Measurements from ENCODE around the gene RBM20.

Gene RBM20

GRCh38 chr10:110857265-110858171 lies 213.4 kb downstream of the RBM20 start:
- no peak for TF ChIP-seq CTCF (IDR thresholded peaks at IDR 0.05; ENCODE audit: low read depth, low read length)
- no peaks in the 10 kb centered on the region for H3K9me3 ChIP-seq (ENCODE audit: severe bottlenecking)
- H3K4me3 ChIP-seq (ENCODE audit: low read depth, low read length) = no peak overlapping the region
- no peak overlapping the region for H3K27ac ChIP-seq
- DNase-seq = no peak
- H3K36me3 ChIP-seq = no peaks in the 10 kb centered on the region
- no peaks in the 10 kb centered on the region for H3K27me3 ChIP-seq (ENCODE audit: insufficient read depth, low read depth, severe bottlenecking)

GRCh38 chr10:110858297-110858934 lies 214.3 kb downstream of the RBM20 start:
- TF ChIP-seq CTCF (IDR thresholded peaks at IDR 0.05; ENCODE audit: low read depth, low read length) = no peak
- no peak overlapping the region for H3K4me3 ChIP-seq (ENCODE audit: low read depth, low read length)
- H3K27me3 ChIP-seq (ENCODE audit: insufficient read depth, low read depth, severe bottlenecking) = no peaks in the 10 kb centered on the region
- H3K9me3 ChIP-seq (ENCODE audit: severe bottlenecking) = no peaks in the 10 kb centered on the region
- H3K36me3 ChIP-seq = no peaks in the 10 kb centered on the region
- DNase-seq = no peak
- no peak overlapping the region for H3K27ac ChIP-seq

GRCh38 chr10:110859206-110859972 lies 215.3 kb downstream of the RBM20 start:
- DNase-seq = no peak
- H3K27ac ChIP-seq = no peak overlapping the region
- H3K36me3 ChIP-seq = no peaks in the 10 kb centered on the region
- no peaks in the 10 kb centered on the region for H3K27me3 ChIP-seq (ENCODE audit: insufficient read depth, low read depth, severe bottlenecking)
- H3K9me3 ChIP-seq (ENCODE audit: severe bottlenecking) = no peaks in the 10 kb centered on the region
- no peak overlapping the region for H3K4me3 ChIP-seq (ENCODE audit: low read depth, low read length)
- TF ChIP-seq CTCF (IDR thresholded peaks at IDR 0.05; ENCODE audit: low read depth, low read length) = no peak

- H3K4me3 ChIP-seq (ENCODE audit: low read depth, low read length) = no peak overlapping the region
- no peak for TF ChIP-seq CTCF (IDR thresholded peaks at IDR 0.05; ENCODE audit: low read depth, low read length)
- DNase-seq = no peak
- no peaks in the 10 kb centered on the region for H3K9me3 ChIP-seq (ENCODE audit: severe bottlenecking)
- H3K27me3 ChIP-seq (ENCODE audit: insufficient read depth, low read depth, severe bottlenecking) = no peaks in the 10 kb centered on the region
- H3K27ac ChIP-seq = no peak overlapping the region
- no peaks in the 10 kb centered on the region for H3K36me3 ChIP-seq
Observed at GRCh38 chr10:110859973-110860376, 215.8 kb downstream of the RBM20 start.

- H3K27ac ChIP-seq = no peak overlapping the region; the same call in 1 of the 2 replicates
- H3K4me3 ChIP-seq (ENCODE audit: low read depth, low read length) = no peak overlapping the region
- TF ChIP-seq CTCF (IDR thresholded peaks at IDR 0.05; ENCODE audit: low read depth, low read length) = no peak
- no peaks in the 10 kb centered on the region for H3K36me3 ChIP-seq
- no peaks in the 10 kb centered on the region for H3K9me3 ChIP-seq (ENCODE audit: severe bottlenecking)
- no peaks in the 10 kb centered on the region for H3K27me3 ChIP-seq (ENCODE audit: insufficient read depth, low read depth, severe bottlenecking)
- DNase-seq = peak; percentile 24
Observed at GRCh38 chr10:110860576-110861241, 216.6 kb downstream of the RBM20 start.

All from WERI-Rb-1 (cell line).